ENCODE results near the gene VSTM4.

The VSTM4 gene, protein sequence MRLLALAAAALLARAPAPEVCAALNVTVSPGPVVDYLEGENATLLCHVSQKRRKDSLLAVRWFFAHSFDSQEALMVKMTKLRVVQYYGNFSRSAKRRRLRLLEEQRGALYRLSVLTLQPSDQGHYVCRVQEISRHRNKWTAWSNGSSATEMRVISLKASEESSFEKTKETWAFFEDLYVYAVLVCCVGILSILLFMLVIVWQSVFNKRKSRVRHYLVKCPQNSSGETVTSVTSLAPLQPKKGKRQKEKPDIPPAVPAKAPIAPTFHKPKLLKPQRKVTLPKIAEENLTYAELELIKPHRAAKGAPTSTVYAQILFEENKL

DNA sequence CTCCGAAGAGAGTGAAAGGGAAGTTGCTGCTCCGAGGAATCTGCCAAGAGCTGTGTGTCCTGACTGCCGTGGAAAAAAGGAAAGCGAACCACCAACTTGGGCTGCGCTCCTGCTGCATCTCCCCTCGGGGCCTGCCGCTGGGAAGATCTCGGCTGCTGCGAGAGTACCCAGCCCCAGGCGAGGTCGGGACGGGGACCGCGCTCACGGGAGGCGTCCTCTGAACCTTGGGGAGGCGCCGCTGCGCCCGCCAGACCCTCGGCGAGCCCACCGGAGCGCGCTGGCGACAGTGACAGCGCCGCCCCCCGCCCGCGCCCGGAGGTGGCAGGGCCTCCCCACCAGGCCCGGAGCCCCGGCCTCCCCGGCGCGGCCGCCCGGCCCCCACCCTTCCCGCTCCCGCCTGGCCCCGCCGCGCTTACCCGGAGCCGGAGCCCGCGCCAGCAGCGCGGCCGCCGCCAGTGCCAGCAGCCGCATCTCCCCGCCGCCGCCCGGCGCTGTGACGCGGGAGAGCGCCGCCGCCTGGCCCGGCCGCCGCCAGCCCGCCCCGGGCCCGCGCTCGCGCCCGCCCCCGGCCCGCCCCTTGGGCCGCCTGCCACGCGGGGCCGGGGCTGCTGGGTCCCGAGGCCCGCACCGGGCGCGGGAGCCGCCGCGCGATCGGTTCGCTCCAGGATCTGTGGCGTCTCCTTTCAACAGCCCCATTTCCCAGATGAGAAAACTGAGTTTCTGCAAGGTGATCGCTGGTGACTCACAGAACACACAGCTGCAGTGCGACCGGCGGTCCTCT lies at the start of gene VSTM4:
TSS of gene VSTM4 (minus strand) at position 508 of the 781 bp plus-strand sequence. CDS start at position 471, 37 bp downstream.
- DNase-seq (ENCODE audit: extremely low read depth in 1 of 2, low read depth in 1 of 2) = no peak

DNA sequence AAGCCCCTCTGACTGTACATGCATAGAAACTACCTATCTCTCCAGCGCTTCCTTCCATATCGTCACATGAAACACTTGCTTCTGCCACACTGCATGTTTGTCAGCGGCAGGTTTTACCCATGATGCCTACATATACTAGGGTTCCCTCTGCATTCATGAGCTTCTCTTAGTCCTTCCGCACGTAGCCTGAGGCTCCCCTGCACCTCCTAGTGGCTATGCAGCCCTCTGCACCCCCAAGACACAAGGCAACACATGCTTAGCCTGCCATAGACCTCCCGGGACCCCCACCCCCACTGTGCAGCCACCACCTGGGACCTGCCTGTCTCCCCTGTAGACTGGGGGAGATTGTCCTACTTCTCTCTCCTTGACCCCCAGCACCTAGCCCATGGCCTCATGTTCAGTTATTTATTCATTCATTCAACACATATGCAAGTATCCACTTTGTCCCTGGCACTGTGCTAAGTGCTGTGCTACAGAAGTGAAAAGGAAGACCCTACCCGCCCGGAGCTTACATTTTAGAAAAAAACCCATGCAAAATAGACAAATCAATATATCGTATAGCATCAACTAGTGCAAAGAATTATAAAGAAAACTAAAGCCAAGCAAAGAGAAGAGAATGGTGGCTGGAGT lies 49.4 kb upstream of the VSTM4 start:
- DNase-seq (ENCODE audit: extremely low read depth in 1 of 2, low read depth in 1 of 2) = no peak

DNA sequence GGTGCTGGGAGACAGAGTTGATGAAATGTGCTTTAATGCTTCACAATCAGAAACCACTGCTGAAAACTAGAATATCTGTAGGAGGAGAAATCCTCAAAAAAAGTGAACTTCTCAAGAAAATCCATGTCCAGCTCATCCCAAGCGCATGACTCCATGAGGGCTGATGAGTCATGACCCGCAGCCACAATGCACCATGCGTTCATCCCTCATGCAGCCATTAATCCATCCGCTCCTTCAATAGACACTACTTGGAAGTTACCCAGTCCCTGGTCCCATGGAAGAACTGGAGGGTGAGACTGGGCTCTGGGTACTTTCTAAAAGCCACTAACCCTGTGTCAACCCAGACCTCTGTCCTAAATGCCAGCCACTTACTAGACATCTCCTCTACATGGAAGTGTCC lies 48.4 kb upstream of the VSTM4 start:
- DNase-seq (ENCODE audit: extremely low read depth in 1 of 2, low read depth in 1 of 2) = no peak

DNA sequence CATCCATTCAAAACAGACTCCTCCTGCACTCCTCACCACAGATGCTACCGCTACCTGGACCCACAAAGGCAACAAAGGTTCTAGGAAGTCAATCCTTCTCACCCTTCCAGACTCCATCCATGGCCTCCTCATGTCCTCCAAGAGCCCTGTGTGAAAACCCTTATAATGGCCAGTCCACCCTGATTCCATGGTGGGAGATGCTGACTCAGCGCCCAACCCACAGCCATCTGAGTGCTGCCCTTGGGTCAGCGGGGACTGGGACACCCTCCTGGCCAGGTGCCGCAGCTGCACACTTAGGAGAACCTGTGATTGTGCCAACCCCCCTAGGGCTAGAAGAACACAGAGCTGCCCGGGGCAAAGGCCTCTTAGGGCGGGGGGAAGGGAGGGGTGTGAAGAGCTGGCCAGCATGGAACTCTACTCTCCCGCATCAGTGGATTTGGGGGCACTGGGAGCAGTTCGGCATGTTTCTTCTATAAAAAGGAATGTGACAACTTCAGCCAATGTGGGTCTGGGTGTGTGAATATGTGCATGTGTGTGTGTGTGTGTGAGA lies 47.5 kb upstream of the VSTM4 start:
- no peak for DNase-seq (ENCODE audit: extremely low read depth in 1 of 2, low read depth in 1 of 2)

DNA sequence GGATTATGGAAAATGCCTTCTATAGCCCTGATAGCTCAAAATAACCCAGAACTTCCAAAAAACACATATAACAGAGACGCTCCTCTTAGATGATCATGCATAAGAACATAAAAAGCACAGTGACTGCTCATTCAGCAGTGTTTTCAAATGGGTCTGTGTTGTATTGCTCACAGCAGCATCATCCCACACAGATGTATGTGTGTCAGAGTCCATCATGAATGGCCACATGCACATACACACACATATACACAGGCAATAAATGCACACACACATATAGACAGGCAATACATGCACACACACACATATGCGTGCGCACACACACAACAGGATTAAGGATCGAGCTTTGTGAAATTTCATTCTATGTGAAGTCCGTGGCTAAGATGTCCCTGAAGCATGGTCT lies 46.7 kb upstream of the VSTM4 start:
- no peak for DNase-seq (ENCODE audit: extremely low read depth in 1 of 2, low read depth in 1 of 2)

DNA sequence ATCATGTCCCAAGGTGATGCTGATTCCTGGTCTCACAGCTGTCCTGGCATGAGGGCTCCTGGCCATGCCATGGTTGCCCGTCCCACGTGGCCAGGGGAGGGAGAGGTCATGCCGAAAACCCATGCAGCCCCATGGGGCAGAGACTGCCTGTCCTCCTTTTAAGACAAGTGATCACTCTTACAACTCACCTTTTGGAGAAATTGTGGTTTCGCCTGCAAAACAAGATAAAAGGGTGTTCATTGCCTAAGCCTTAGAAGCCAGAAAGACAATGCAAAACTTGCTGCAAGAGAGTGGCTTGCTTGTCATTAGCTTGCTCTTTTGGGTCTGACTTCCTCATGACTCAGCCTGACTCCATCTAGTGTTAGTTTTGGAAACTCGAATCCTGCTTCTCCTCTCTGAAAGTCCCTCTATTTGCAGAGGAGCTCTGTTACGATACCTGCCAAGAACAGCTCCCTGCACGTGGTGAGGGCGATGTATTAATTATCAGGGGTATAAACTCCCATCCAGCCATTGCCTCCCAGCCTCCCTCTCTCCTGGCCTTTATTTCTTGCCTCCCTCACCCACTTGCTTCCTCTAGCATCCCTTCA lies 46.2 kb upstream of the VSTM4 start:
- DNase-seq (ENCODE audit: extremely low read depth in 1 of 2, low read depth in 1 of 2) = no peak

DNA sequence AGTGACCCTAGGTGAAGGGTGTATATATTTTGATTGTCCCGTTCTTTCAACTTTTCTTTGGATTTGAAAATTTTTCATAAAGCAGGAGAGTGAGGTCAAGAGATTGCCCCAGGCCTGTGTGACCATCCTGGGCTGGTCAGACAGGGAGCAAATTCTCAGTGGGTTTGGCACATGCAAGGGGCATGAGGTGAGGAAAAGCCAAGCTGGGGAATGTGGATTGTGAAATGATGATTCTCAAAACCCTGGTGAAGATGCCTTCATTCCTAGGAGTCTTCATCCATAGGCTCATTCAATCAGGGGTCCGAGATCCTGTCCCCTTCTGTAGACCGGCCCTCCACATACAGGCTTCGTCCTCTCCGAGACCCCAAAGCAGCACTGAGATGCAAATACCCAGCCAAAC lies 45.5 kb upstream of the VSTM4 start:
- no peak for DNase-seq (ENCODE audit: extremely low read depth in 1 of 2, low read depth in 1 of 2)

DNA sequence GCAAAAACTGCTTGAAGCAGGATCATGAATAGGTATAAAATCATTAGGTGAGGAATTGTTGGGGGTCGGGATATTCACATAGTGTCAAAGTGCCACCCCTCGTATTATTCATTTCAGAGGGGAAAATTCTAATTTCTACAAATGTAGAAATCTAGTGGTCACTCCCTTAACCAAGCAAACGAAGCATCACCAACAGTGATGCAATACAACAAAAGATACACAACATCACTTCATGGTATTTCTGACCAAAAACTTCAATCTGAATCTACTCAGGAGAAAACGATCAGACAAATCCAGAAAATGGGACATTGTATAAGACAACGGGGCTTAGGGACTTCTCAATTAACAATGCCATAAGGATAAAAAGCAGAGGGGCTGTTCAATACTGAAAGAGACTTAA lies 44.8 kb upstream of the VSTM4 start:
- no peak for DNase-seq (ENCODE audit: extremely low read depth in 1 of 2, low read depth in 1 of 2)

DNA sequence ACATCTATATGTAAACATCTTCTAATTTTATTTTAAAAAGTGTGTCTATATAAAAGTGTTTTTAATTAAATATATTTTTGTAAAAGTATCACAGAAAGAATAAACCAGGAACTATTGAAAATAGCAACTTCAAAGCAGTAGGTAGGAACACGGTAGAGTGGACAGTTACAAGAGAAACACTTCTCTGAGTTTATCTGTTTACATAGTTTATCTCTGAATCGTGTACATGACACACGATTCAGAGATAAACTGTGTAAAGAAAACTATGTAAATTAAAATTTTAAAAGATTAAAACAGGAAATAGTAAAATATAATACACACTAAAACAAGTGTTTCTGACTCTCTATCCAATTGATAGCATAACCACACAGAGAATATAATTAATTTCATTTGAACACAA lies 43.6 kb upstream of the VSTM4 start:
- no peak for DNase-seq (ENCODE audit: extremely low read depth in 1 of 2, low read depth in 1 of 2)

DNA sequence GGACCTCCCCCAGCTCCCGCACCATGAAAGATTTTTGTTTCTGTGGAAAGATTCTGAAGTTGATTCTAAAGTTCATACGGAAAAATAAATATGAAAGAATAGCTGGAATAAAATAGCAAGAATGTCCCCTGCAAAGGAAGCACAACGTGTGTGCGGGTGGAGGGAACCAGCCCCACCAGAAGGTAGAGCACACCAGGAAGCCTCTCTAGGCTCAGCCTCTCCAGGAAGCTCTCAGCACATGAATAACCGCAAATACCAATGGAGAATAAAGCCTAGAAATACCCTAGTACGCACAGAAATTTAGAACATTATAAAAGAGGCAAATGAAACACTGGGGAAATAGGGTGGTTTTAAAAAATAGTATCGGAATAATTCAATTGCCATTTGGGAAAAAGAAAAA lies 43.1 kb upstream of the VSTM4 start:
- DNase-seq (ENCODE audit: extremely low read depth in 1 of 2, low read depth in 1 of 2) = no peak

DNA sequence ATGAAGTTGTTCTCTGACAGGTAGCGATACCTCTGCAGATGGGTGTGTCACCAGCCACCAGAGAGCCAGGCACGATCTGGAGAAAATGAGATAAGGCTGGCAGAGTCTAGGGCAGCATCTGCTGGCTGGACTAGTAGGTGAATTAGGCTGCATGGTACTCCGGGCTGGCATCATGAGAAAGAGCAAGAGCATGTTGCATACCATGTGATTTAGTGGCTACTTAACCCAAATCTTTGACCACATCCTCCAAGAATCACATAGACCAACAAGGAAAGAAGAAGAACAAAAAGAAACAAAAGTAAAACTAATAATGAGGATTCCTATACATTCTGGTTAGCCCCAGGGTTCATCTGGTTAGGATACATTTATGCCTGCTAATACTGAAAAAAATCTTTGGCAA lies 41.9 kb upstream of the VSTM4 start:
- no peak for DNase-seq (ENCODE audit: extremely low read depth in 1 of 2, low read depth in 1 of 2)

DNA sequence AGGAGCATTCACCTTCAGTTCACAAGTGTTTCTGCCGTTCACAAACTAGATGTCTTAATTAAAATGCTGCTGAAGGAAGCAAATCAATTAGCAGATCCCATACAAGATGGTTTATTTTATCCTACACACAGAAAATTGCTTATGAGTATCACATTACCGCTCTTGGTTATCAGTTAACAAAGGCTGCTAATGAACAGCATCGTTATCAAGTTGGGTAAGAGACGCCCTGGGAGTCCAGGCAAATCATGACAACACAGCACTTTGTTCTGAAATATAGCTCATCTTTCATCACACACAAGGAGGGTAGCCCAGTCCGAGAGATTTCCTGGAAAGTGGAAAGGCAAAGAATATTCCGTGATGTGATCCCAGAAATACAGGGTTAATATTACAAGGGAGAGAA lies 39.3 kb upstream of the VSTM4 start:
- no peak for DNase-seq (ENCODE audit: extremely low read depth in 1 of 2, low read depth in 1 of 2)

DNA sequence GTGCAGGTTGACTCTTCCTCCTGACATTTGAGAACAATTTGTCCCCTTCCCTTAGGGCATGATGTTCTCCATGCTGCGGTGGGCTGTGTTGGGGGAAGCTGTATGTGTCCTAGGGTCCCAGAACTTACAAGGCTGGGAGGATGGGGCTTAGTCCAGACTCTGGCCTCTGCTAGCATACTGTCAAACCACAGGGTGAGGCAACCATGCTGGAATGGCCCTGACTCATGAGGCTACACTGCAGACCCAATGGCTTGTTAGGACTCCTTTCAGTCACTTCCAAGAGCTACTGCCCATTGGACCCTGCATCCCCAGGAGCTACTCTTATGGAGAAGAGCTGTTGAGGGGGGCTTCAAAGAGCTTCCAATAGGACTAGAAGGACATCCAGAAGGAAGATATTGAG lies 38.6 kb upstream of the VSTM4 start:
- DNase-seq (ENCODE audit: extremely low read depth in 1 of 2, low read depth in 1 of 2) = no peak

DNA sequence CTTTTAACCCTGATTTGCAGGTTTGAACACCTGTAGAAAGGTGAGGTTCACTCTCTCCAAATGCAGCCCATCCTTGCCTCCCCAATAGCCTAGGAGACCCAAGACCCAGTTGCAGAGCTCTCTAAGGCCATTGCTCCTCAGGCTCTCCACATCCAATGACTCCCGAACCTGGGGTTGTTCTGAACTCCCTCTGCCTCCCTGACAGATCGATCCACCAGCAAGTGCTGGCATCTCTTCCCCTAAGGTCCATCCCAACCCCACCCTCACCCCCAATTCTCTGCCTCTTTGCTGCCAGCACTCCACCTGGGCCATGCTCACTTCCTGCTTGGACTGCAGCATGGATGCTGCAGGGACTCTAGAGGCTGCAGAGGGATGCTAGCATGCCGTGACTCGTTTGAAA lies 37.8 kb upstream of the VSTM4 start:
- no peak for DNase-seq (ENCODE audit: extremely low read depth in 1 of 2, low read depth in 1 of 2)

DNA sequence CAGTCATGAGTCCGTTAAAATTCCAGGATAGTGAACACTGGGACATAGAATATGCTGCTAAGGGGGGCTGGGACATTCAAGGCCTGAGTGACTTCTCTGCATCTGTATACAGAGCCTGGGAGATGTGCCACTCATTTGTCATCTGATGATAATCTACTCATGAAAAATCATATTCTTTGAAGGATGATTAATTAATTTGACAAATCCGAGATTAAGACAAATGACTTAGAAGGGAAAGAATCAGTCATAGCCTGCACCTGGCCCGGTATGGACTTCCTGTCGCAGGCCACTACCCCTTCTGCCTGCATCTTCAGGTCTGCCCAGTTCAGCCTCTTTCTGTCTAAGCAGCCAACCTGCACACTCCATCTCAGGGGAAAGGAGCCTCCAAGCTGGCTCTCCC lies 37.3 kb upstream of the VSTM4 start:
- no peak for DNase-seq (ENCODE audit: extremely low read depth in 1 of 2, low read depth in 1 of 2)

DNA sequence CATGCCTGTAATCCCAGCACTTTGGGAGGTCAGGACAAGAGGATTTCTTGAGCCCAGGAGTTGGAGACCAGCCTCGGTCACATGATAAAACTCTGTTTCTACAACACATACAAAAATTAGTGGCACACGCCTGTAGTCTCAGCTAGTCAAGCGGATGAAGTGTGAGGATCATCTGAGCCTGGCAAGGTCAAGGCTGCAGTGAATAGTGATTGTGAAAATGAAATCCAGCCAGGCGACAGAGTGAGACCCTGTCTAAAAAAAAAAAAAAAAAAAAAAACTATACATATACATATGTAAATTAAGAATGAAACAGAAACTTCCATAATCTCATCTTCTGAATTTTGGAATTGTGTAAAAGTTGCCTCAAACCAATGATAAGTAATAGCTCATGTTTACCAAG lies 36.7 kb upstream of the VSTM4 start:
- DNase-seq (ENCODE audit: extremely low read depth in 1 of 2, low read depth in 1 of 2) = no peak

DNA sequence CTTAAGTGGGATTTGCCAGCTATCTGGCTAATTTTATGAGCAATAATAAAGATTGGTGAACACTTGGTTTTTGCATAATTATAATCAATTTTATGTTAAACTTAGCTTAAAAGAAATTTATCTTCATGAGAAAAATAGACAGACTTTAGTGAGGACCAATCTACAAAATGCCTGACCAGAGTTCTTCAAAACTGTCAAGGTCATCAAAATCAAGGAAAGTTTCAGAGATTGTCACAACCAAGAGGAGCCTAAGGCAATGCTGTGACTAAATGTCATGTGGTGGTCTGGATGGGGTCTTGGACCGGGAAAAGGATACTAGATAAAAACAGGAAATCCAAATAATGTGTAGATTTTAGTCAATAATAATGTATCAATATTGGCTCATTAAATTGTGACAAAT lies 36.2 kb upstream of the VSTM4 start:
- DNase-seq (ENCODE audit: extremely low read depth in 1 of 2, low read depth in 1 of 2) = no peak

DNA sequence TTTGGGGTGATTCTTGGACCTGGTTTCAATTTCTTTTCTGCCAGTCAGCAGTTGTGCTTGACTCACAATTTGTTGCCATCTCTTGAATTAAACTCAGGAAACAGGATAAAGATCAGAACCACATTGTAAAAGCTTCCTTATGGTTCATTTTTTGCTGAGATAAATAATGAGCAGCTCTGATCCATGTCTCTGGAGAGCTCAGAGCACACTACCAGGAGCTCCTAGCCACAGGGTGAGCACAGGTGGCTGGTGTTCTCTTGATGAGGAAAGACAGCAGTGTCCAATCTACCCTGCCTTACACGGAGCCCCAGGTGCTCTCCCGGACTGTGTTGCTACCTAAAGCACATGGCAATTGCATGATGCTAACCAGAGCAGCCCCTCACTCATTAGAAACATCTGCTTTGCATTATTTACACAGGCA lies 35.7 kb upstream of the VSTM4 start:
- no peak for DNase-seq (ENCODE audit: extremely low read depth in 1 of 2, low read depth in 1 of 2)

DNA sequence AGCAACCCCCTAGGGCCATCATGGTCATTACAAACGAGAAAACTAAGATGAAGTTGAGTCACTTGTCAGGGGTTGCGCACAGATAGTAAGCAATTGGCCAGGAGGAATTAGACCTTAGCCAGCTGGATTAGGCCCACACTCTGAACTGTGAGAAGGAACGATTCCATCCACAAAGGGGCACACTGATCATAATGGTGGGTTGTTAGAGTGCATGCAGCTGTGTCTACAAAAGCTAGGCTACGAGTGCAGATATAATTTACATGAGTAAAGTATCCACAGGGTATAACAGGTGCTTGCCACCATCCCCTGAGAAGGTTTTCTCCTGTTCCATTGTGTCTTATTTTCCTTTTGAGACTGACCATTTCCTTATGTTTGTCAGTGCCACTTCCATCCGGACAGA lies 35.1 kb upstream of the VSTM4 start:
- no peak for DNase-seq (ENCODE audit: extremely low read depth in 1 of 2, low read depth in 1 of 2)

DNA sequence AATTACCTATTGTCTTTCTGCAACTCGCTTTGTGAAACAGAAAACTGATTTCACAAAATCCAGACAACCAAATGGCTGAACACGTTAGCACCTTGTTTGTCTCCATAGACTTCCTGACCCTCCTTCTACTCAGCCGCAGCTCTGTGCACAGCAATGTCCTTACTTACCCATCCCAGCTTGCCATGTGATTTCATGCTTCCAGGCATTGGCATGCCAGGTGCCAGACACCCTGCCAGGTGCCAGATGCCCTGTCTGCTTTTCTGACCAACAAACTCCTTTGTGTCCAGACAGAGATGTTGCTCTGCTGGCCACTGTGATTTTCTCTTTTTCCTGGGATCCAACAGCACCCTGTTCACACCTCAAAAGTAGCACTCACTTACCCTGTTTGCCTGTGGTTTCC lies 34.6 kb upstream of the VSTM4 start:
- no peak for DNase-seq (ENCODE audit: extremely low read depth in 1 of 2, low read depth in 1 of 2)

DNA sequence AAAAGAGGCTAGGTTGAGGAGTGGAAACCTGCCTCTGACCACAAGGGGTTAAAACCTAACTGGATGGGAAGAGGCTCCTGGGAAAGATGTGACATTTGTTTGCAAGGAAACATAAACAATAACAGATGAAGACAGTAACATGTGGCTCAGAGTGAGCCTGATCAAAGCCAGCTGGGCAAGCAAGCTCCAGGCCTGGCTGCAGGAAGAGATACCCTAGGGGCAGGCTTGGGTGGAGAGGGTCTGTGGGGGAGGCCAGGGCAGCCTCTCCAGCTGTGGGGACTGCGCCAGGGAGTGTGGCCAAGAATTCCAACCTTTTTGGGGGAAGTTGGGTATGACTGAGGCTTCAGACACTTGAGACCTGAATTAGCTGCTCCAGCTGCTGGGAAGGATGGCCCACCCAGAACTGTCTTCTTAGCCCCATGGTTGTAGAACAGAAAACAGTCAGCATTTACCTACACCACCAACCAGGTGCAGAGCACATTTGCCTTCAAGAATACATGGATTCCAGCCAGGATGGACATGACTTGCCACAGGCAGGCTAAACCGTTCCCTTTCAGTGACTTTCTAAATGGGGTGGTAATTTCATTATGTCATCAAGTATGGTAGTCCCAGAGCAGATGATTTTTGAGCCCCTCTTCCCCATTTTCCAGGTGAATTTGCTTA lies 28.9 kb upstream of the VSTM4 start:
- no peak for DNase-seq (ENCODE audit: extremely low read depth in 1 of 2, low read depth in 1 of 2)
